Sciatic nerve (tissue), 2 donors: ENCODE measurements around the gene ASTN2. TPM values are rescaled to one million over a fixed set of nuclear protein-coding genes. Genes with fewer than 3 reads are reported as not detected.

ENCODE experiments used
- ATAC-seq: fragments of 200-7000 bp; cut with Tn5 transposase; one replicate; pipeline ENCODE4 v1.9.1; 2020; ENCODE audit warnings: mild to moderate bottlenecking, moderate library complexity
- DNase-seq: peaks from one replicate; pipeline ENCODE4 v3.0.0-alpha.2; 2020; ENCODE audit warnings: low spot score
- intact Hi-C: fragments of 100-400 bp; cut with DNase I; formaldehyde crosslinking; loops from one replicate; pipeline ENCODE4 v1.14.2; 2022
- total RNA-seq: library from RNA; stranded (reverse); fragmentation: NEBNext Ultra II Directional; extraction: Animal tissue kit (Norgen Biotek cat#: 25700); gene quantifications from one replicate; pipeline ENCODE4 v1.2.1, GENCODE V29; 2021
- donor health status: DM: no; HTN: no; CAD: no.
- donor health status: DM: no; HTN: no; CAD: no.

The ASTN2 gene
- total RNA-seq, 1 donor from 2014 or later, result 19.1 TPM

DNA sequence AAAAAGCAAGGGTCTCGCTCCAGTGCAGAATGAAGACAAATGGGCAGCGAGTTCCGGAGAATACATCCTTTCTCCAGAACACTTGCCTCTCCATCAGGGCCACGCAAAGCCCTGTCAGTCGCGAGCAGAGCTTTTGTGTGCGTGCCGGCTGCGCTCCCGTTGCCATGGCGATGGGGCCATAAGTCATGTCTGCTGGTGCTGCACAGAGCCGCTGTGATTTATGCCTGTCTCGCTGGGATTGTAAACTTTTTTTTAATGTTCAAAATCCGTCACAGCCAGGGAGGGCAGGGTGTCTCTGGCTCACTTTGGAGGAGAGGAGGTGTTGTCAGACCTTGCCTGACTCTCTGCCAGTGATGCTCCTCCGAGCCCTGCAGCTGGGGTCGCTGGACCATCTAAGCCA is 455.0 kb downstream of the ASTN2 start:
- ATAC-seq (no peak), DNase-seq (no peak)
- intact Hi-C loops, result no loop called here

DNA sequence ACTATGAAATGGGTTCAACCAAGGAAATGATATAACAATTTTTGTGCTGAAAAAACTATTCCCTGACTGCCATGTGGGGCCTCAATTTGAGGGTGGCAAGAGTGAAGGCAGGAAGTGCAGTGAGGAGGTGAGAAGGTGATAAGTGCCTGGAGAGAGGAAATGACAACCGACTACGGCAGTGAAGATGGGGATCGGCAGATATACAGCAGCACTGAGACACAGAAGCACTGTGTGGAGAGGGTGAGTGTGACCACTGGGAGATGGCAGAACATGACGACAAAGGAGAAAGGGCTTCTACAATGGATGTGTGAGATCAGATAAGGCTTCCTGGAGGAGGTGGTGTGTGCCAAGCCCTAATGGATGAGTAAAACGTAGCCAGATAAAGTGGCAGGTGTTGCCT is 456.0 kb downstream of the ASTN2 start:
- no peak for DNase-seq
- intact Hi-C loops, result no loop called here

DNA sequence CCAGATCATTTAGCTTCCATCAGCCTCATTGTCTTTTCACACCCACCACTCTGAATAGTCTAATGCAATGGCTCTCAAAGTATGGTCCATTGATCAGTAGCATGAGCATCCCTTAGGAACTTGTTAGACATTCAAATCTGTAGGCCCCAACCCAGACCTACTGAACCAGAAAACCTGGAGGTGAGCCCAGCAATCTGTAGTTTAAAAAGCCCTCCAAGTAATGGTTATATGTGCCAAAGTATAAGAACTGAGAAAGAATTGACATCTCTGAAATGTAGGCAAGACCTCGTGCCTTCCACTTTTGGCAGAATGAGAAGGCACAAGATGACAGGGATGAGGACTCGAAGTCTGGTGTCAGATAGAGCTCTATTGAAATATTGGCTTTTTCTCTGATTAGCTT is 460.1 kb downstream of the ASTN2 start:
- DNase-seq (no peak), ATAC-seq (no peak)
- intact Hi-C loops, result no loop called here

More for the DNA sequence above, 456.0 kb downstream of the ASTN2 start:
- no peak for ATAC-seq

DNA sequence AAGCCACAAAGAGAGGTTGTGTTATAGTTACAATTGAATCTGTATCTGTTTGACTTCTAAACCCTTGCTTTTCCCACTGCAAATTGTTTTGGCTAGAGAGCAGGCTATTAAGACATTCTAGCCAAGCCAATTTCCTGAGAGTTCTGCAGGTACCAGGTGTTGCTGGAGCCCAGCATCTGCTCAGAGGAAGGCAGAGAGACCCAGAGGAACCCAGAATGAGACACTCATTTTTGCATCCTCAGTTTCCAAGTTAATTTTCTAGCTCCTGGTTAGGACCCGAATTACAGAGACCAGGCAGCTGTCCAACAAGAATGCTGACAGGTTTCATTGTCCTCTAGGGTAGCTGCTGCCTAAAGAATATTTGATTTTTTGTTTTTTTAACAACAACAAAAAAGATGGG is 461.6 kb downstream of the ASTN2 start:
- DNase-seq, result no peak
- intact Hi-C loops, result loop anchor here (1.0 kb wide), 1 partner anchor 34 kb away; no protein-coding TSS in a partner anchor
- ATAC-seq, result no peak

DNA sequence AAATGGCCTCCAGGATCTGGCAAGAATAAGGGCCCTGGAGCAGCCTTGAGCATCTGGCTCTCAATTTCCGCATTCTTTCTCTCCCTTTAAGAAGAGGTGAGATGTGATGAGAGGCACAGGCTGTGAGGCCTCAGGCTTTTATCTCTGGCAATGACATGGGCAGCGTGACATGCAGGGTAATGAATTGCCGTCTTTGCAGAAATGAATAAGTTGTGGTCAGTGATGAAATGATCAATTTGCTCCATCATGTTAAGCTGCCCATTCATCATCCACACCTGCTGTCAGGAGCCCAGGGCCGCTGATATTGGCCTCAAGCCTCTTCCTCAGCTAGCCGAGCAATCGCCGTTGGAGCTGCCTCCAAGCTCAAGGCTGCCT is 462.4 kb downstream of the ASTN2 start:
- DNase-seq, result no peak
- intact Hi-C loops, result no loop called here

DNA sequence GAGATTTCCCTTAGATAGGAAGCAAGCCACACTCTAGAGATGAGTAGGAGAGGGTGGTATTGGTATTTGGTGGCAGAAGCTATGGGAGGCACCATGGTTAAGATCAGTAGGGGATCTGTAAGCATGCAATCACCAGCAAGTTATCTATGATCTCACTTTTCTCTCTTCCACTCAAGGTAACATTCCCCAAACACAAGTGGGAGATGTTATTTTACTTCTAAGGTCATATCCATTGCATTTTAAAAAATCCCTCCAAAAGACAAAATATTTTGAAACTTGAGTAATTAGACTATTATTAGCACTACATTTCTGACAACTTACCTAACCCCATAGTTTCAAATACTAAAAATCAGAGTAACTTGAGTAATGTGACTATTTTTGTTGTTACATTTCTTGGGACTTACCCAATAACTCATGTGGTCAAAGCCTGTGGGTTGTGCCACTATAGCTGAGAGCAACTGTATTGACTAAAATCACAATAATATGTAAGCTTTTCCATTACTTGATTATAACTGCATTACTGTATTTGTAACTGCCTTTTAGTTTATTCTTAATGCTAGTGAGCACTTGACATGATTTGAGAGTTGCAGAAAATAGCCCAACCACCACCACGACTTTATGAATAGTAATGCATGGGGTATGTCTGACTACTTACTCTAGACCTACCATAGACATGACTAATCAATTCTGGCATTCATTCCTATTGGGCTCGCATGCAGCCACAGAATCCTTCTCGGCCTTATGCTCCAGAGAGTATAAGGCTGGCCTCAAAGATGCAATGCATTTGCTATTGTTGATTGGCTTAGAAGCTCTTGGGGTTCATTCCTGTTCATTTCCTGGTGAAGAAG is 463.0 kb downstream of the ASTN2 start:
- ATAC-seq (no peak), DNase-seq (no peak)
- intact Hi-C loops, result no loop called here

More for the DNA sequence above, 462.4 kb downstream of the ASTN2 start:
- ATAC-seq, result no peak

DNA sequence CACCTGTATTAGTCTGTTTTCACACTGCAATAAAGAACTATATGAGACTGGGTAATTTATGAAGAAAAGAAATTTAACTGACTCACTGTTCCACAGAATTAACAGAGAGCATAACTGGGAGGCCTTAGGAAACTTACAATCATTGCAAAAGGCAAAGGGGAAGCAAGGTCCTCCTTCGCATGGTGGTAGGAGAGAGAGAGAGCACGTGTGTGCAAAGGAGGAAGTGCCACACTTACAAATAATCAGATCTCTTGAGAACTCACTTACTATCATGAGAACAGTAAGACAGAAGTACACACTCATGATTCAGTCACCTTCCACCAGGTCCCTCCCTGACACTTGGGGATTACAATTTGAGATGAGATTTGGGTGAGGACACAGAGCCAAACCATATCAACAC is 469.0 kb downstream of the ASTN2 start:
- intact Hi-C loops, result no loop called here
- DNase-seq (no peak), ATAC-seq (peak; percentile 34)

DNA sequence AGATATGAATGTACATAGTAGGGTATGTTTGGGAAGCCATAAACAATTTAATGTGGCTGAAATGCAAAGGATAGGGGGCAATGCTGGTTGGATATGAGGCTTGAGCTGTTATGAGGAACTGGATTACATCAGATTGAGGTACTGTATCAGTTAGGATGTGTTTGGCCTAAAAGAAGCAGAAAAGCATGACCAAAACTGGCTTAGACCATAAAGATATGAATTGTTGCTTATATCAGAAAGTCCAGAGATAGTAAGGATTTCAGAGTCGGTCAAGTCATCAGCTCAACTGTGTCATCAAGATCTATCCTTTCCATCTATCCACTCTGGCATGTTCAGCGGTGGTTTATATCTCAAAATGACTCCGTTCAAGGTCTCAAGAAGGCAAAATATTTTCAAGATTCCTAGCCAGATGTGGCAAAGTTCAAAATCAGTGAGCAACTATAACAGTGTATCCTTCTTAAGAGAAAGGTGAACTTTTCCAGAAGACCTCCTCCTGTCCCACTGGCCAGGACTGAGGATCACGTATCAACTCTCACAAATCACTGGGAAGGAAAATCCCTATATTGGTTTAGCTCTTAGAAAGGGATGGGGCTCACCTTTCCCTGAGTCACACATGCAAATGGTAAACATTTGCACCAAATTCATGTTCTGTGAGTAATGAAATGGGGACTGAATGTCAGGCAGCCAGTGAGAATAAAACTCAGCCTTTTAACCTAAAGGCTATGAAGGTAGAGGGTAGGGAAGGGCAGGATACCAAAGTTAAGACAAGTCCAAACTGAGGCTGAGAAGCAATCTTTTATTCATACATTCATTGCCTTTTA is 469.9 kb downstream of the ASTN2 start:
- ATAC-seq (no peak), DNase-seq (no peak)
- intact Hi-C loops, result no loop called here

DNA sequence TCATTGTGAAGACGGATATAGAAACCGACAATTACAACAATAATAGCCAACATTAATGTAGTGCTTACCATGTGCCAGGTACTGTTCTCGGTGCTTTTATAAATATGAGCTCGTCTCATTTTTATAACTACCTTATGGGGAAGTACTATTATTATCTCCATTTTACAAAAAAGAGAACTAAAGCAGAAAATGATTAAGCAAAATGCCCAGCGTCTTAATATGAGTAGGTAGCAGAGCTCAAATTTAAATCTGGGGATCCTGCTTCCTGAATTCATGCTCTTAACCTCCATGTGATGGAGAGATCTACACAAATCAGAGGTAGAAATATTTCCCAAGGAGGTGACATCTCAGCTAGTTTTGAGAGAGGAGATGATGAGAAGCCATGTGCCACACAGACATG is 470.9 kb downstream of the ASTN2 start:
- ATAC-seq, result no peak
- DNase-seq, result no peak
- intact Hi-C loops, result no loop called here

DNA sequence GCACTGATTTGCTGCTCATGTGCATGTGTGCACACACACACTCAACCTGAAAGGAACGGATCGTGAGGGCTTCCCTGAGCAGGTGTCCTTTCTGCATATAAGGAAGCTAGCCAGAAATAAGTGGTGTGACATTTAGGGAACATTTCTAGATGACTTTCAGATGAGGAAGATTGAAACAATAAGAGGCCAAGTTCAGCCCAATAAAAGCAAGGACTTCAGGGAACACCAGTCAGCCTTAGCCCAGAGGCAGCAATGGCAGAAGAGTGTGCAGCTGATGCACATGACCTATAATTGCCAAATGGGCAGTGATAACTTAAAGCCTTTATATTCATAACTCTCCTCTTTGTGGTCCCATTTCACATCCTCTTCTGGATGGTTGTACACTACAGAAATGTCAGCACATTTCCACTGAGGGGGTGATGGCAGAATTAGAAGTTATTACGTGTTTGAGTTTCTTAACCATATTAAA is 472.2 kb downstream of the ASTN2 start:
- no peak for ATAC-seq

DNA sequence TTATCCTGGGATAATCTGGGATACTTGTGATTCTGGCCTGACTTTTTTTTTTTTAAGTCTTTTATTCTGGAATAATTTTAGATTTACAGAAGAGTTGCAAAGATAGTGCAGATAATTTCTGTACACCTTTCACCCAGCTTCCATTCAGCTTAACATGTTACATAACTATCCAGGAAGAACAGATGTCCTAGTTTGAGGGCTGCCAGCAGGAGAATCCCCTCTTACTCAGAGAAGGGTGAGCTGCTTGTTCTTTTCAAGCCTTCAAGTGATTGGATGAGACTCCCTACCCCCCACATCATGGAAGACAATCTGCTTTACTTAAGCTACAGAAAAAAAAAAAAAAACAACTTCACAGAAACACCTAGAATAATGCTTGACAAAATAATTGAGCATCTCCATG is 473.6 kb downstream of the ASTN2 start:
- intact Hi-C loops, result no loop called here
- no peak for DNase-seq
- ATAC-seq, result no peak

More for the DNA sequence above, 472.2 kb downstream of the ASTN2 start:
- intact Hi-C loops, result no loop called here
- no peak for DNase-seq

DNA sequence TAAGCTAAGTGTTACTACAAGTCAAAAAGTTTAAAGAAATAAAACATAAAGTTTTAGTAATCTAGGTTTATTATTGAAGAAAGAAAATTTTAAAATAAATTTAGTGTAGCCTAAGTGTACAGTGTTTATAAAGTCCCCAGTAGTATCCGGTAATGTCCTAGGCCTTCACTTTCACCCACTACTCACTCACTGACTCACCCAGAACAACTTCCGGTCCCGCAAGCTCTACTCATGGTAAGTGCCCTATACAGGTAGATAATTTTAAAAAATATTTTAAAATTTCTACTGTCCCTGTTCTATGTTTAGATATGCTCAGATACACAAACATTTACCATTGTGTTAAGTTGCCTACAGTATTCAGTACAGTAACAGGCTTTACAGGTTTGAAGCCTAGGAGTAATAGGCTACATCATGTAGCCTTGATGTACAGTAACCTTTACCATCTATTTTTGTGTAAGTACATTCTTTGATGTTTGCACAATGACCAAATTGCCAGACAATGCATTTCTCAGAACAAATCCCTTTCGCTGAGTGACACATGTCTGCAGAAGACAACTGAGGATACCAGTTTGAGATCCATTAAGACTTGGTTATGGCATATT is 474.1 kb downstream of the ASTN2 start:
- no peak for ATAC-seq
- intact Hi-C loops, result no loop called here
- DNase-seq, result no peak

DNA sequence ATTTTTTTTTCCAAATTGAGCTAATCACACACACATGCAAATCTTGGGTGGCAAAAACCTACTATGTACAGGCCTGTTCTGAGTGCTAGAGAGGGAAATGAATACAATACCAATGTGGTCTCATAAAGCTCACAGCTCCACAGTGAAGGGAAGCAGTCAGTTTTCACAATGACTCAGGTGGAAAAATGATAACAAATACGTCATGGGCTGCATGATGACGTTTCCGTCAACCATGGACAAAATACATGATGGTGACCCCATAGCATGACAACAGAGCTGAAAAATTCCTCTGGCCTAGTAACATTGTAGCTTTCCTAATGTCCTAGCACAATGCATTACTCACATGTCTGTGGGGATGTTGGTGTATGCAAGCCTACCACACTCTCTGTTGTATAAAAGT is 475.2 kb downstream of the ASTN2 start:
- ATAC-seq, result no peak
- intact Hi-C loops, result no loop called here
- no peak for DNase-seq

DNA sequence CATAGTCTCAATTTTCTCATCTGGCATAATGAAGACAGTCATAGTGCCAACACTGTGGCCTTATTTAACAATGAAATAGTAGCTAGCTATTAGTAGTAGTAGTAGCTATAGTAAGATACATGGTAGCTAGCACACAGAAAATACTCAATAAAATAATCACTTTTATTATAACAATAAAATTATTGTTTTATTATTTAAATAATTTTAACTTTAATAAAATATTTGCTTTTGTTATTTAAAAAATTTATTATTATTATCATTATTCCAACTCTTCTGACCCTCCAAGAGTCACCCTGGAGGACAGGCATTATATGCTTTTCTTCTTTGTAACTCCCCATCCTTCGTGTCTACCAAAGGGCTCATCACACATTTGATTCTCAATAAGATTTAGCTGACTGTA is 475.7 kb downstream of the ASTN2 start:
- no peak for DNase-seq
- intact Hi-C loops, result no loop called here
- no peak for ATAC-seq

DNA sequence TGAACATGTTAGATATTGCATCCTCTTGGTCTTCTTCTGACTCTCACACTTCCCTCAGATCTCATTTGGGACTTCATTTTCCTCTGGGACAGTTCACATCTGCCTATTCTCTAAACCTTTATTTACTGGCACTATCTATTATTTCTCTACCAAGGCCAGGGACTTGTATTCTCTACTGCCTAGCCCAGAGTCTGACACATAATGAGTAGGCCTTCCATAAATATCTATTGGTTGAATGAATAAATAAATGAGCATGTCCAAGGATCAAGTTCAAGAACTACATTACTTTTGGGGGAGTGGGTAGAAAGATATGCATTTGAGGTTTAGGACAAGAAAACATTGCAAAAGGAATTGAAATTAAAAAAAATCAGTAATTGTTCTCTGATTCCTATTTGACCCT is 477.5 kb downstream of the ASTN2 start:
- ATAC-seq (no peak), DNase-seq (no peak)
- intact Hi-C loops, result no loop called here

DNA sequence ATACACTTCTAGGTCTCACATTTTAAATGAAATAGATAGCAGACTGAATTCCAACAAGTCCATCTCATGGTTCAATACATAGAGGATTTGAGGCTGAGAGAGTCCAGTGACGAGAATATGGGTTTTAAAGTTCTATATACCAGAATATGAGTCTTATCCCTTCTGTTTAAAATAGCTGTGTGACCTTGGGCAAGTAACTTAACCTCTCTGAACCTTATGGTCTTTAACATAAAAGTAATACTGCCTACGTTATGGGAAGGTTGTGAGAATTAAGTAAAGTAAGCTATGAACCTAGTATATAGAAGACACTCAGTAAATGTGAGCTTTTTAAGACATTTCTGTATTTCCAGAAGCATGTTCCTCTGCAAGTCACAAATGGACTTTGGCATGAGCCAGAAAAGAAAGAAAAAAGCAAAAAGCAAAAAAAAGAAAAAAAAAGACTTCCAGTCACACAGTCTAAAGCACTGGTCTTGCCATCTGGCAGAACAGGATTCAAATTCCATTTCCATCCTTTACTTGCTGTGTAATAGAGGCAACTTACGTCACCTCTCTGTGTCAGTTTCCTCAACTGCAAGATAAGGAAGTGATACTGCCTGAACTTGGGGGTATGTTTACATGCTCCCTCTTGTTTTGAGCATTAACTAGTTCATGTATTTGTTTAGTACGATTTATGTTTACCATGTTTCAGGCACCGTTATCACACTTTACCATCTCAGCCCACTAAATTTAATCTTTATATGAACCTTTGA is 479.5 kb downstream of the ASTN2 start:
- no peak for DNase-seq
- ATAC-seq, result no peak
- intact Hi-C loops, result no loop called here

DNA sequence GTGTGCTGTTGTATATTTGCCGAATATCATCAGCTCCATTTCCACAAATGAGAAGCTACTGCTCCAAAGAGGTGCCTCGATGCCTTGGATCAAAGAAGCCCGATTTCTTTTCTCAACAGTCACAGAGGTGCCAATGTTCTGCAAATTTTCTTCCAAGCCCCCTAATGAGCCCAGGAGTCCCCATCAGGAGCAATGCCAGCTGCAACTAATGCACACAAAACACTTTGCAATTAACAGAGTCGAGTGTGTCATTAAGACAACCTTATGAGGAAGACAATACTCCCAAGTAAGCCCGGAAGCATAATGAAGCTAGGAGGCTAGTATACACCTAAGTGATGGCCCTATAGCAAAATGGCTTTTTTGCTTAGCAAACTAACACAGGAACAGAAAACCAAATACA is 480.7 kb downstream of the ASTN2 start:
- intact Hi-C loops, result no loop called here
- DNase-seq, result no peak
- no peak for ATAC-seq

DNA sequence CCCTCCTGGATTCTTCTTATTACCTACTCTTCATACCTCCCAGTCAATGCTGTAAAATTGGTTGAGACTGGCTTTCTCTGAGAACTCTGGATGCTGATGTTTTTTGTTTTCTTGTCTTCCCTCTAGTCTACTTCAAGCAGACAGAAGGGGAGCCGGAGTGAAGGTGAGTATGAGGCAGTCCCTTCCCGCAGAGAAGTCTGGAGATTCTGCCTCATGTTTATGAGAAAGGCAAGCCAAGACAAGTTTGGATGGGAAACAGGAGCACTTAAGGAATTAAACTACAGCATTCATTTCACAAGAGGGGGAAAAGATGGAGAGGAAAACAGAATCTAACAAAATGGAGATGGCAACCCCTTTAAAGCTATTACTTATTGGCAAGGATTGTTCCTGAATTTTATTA is 481.6 kb downstream of the ASTN2 start:
- ATAC-seq (no peak), DNase-seq (no peak)
- intact Hi-C loops, result no loop called here

DNA sequence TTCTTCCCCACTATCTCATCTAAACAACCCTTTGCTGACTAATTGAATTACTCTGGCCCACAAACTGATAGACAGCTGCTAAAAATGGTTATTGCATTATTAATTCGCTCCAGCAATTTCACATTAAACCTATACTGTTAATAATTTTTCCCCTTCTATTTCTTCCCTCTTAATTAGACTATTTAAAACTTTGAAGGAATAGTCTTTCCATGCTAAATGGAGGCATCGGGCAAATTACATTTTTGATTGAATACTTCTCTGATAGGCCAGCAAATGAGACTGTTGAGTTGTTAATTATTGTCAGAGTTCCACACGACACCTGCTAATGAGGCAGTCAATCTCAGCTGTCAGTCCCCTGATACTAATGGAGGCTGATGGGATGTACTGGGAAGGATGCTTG is 485.2 kb downstream of the ASTN2 start:
- DNase-seq (no peak), ATAC-seq (no peak)
- intact Hi-C loops, result no loop called here
